Thyroid gland (tissue), 4 donors: Measurements from ENCODE around the gene SLC9C2. TPM values are rescaled to one million over a fixed set of nuclear protein-coding genes. Genes with fewer than 3 reads are reported as not detected.
"Not testable (repeated sequence)": the region's sequence is repeated elsewhere in the genome, so short reads cannot be mapped to it uniquely, and the experiment has no call there.

Experiments used
- DNase-seq, 2 donors: peaks; one replicate each; pipeline ENCODE4 v3.0.0-alpha.2; 2019
- H3K27ac ChIP-seq, 3 donors: fragments of 200-600 bp; sonication (generic); 1 replicate in 2 of 3; 2 replicates in 1 of 3; pipeline ENCODE4 v1.5.1; 2016 to 2019; ENCODE audit warnings: mild to moderate bottlenecking in 1 of 3, moderate library complexity in 1 of 3
- H3K27me3 ChIP-seq: fragments of 200-600 bp; sonication (generic); one replicate; pipeline ENCODE4 v1.5.1; 2019
- H3K36me3 ChIP-seq, 2 donors: fragments of 200-600 bp; sonication (generic); one replicate each; pipeline ENCODE4 v1.5.1; 2016 to 2019
- H3K4me1 ChIP-seq, 2 donors: fragments of 200-600 bp; sonication (generic); one replicate each; pipeline ENCODE4 v1.5.1; 2017 to 2019
- H3K4me3 ChIP-seq, 3 donors: fragments of 200-600 bp; sonication (generic); replicated peaks in 1 of 3; 1 replicate in 2 of 3; 2 replicates in 1 of 3; pipeline ENCODE4 v1.5.1; 2016; ENCODE audit warnings: mild to moderate bottlenecking in 1 of 3
- H3K9me3 ChIP-seq: fragments of 200-600 bp; sonication (generic); one replicate; pipeline ENCODE4 v1.5.1; 2017
- CTCF ChIP-seq, 6 experiments: fragments of 200-600 bp in 3 of 6; fragments of 450-650 bp in 3 of 6; sonication (generic) in 3 of 6; IDR thresholded peaks; one replicate each; pipeline ENCODE4 v1.5.1; 2016 to 2019; ENCODE audit warnings: antibody characterized with exemption in 6 of 6, mild to moderate bottlenecking in 2 of 6, inconsistent platforms in 1 of 6, moderate library complexity in 1 of 6
- POLR2A ChIP-seq, 2 donors: fragments of 450-650 bp; IDR thresholded peaks; one replicate each; pipeline ENCODE4 v1.6.1; 2017; ENCODE audit warnings: antibody characterized with exemption in 2 of 2, mild to moderate bottlenecking in 2 of 2, moderate library complexity in 1 of 2
- WGBS, 2 donors: methylation state at CpG; one replicate each; pipeline ENCODE4 v1.1.5; 2017; 5-methylcytosine and 5-hydroxymethylcytosine counted together
- intact Hi-C: fragments of 100-400 bp; cut with DNase I; formaldehyde crosslinking; loops from one replicate; pipeline ENCODE4 v1.15.1; 2023
- total RNA-seq, 4 donors: library from RNA; depleted of rRNA; stranded (reverse); fragments of >200 nt; gene quantifications; one replicate each; pipeline ENCODE4 v1.2.3, GENCODE V29; 2016

SLC9C2 gene
- total RNA-seq, 4 donors from 2014 or later = not detected

GRCh38 chr1:173627269-173627668, 24.4 kb upstream of the SLC9C2 start:
- Histone ChIP-seq H3K36me3 (no peaks in the 10 kb centered on the region), H3K9me3 (no peaks in the 10 kb centered on the region)
- DNase-seq = no peak

GRCh38 chr1:173616859-173617258, 14.0 kb upstream of the SLC9C2 start:
- DNase-seq = no peak
- H3K27ac ChIP-seq = no peak overlapping the region
- no peaks in the 10 kb centered on the region for H3K9me3 ChIP-seq
- H3K36me3 ChIP-seq = no peaks in the 10 kb centered on the region
- TF ChIP-seq CTCF (IDR thresholded peaks at IDR 0.05) (no peak), POLR2A (IDR thresholded peaks at IDR 0.05) (no peak)
- WGBS, 2 donors = 86 to 92% methylated on average over 4 of the region's 4 CpGs
- no peaks in the 10 kb centered on the region for H3K27me3 ChIP-seq
- no peak overlapping the region for H3K4me3 ChIP-seq
- intact Hi-C loops = no loop called here
- no peaks in the 10 kb centered on the region for H3K4me1 ChIP-seq

More at GRCh38 chr1:173627269-173627668, 24.4 kb upstream of the SLC9C2 start:
- Histone ChIP-seq H3K27me3 (no peaks in the 10 kb centered on the region), H3K4me3 (no peak overlapping the region), H3K27ac (no peak overlapping the region), H3K4me1 (no peaks in the 10 kb centered on the region)
- TF ChIP-seq CTCF (IDR thresholded peaks at IDR 0.05) (no peak), POLR2A (IDR thresholded peaks at IDR 0.05) (no peak)
- intact Hi-C loops = no loop called here

- H3K36me3 ChIP-seq, H3K27me3 ChIP-seq, H3K4me3 ChIP-seq, H3K27ac ChIP-seq, DNase-seq, H3K9me3 ChIP-seq, H3K4me1 ChIP-seq, intact Hi-C loops: not testable (repeated sequence)
- whole genome bisulfite sequencing, 2 donors = 95 to 98% methylated on average over 7 to 10 of the region's 32 CpGs
Measured at GRCh38 chr1:173613086-173613485, 10.2 kb upstream of the SLC9C2 start.

- 84% methylated on average over 4 of the region's 4 CpGs for WGBS, 2 donors
- no peaks in the 10 kb centered on the region for H3K4me1 ChIP-seq
- H3K27ac ChIP-seq = no peak overlapping the region
- H3K36me3 ChIP-seq = no peaks in the 10 kb centered on the region
- TF ChIP-seq CTCF (IDR thresholded peaks at IDR 0.05) (no peak), POLR2A (IDR thresholded peaks at IDR 0.05) (no peak)
- intact Hi-C loops = no loop called here
- H3K4me3 ChIP-seq = no peak overlapping the region
- no peak for DNase-seq
- H3K9me3 ChIP-seq = no peaks in the 10 kb centered on the region
- no peaks in the 10 kb centered on the region for H3K27me3 ChIP-seq
Measured at GRCh38 chr1:173608503-173609216, 5.8 kb upstream of the SLC9C2 start.

- WGBS, 2 donors = 62 to 72% methylated on average over 2 of the region's 2 CpGs
- Histone ChIP-seq H3K4me3 (no peak overlapping the region), H3K4me1 (no peaks in the 10 kb centered on the region), H3K9me3 (no peaks in the 10 kb centered on the region), H3K27ac (no peak overlapping the region), H3K27me3 (no peaks in the 10 kb centered on the region), H3K36me3 (no peaks in the 10 kb centered on the region)
- intact Hi-C loops = no loop called here
- no peak for DNase-seq
- TF ChIP-seq POLR2A (IDR thresholded peaks at IDR 0.05) = no peak
- TF ChIP-seq CTCF (IDR thresholded peaks at IDR 0.05) = no peak
Measured at GRCh38 chr1:173601588-173601987, 1.3 kb downstream of the SLC9C2 start.
